Measurements from ENCODE around the gene BTBD9. TPM values are rescaled to one million over a fixed set of nuclear protein-coding genes. Genes with fewer than 3 reads are reported as not detected.
"Not testable (repeated sequence)": the region's sequence is repeated elsewhere in the genome, so short reads cannot be mapped to it uniquely, and the experiment has no call there.

The BTBD9 gene
- total RNA-seq, 1 experiment from 2014 or later = 4.5 TPM

DNA sequence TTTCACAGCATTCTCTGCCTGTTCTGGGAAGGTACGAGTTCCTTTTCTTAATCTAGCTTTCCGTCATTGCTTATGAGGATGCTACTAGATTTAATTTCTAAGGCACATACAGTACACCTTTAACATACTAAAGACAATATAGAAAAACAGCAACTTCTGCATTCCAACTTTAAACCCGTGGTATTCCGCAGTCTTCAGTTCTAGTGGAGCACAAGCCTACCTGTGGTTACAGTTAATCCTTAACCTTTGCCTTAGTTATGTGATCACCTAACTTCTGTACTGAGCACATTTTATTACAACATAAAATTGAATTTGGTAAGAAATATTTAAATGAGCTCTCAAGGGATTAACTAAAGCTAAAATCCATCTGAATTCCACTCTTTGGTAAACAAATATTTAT lies 289.5 kb downstream of the BTBD9 start:
- H3K9me3 ChIP-seq = no peaks in the 10 kb centered on the region
- DNase-seq = no peak
- no peaks in the 10 kb centered on the region for H3K27me3 ChIP-seq
- H3K4me3 ChIP-seq = no peak overlapping the region
- H3K36me3 ChIP-seq = no peaks in the 10 kb centered on the region

DNA sequence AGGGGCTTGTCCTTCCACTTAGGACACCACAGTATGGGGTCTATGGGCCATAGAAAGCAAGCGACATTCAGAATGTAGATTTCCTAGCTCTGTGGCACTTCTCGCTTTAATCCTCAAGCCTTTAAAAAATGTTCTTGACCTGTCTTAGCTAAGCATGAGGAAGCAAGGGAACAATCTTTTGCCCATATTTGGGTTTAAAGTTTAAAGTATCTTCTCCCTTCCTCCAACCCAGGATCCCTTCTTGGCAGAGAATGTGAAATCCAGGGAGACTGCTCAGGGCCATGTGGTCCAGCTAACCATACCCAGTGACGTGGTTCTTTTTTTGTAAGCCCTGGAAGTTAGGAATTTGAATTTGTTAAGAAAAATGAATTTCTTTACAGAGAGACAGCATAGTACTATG lies 289.9 kb downstream of the BTBD9 start:
- H3K27me3 ChIP-seq = no peaks in the 10 kb centered on the region
- H3K4me3 ChIP-seq = no peak overlapping the region
- H3K9me3 ChIP-seq = no peaks in the 10 kb centered on the region
- no peaks in the 10 kb centered on the region for H3K36me3 ChIP-seq
- DNase-seq = no peak

DNA sequence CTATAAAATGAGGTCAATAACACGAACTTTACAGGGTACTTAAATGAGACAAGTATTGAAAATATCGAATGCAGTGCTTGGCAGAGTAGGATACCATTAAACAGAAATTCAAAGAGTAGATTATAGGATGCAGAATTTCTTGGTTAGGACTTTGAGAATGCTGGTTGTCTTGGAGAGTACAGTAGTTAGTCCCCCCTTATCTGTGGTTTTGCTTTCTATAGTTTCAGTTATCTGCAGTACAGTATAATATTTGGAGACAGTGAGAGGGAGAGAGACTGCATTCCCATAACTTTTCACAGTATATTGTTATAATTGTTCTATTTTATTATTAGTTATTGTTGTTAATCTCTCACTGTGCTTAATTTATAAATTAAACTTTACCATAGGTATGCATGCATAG lies 290.5 kb downstream of the BTBD9 start:
- Histone ChIP-seq H3K36me3 (no peaks in the 10 kb centered on the region), H3K27me3 (no peaks in the 10 kb centered on the region), H3K9me3 (no peaks in the 10 kb centered on the region), H3K4me3 (no peak overlapping the region)
- no peak for DNase-seq

DNA sequence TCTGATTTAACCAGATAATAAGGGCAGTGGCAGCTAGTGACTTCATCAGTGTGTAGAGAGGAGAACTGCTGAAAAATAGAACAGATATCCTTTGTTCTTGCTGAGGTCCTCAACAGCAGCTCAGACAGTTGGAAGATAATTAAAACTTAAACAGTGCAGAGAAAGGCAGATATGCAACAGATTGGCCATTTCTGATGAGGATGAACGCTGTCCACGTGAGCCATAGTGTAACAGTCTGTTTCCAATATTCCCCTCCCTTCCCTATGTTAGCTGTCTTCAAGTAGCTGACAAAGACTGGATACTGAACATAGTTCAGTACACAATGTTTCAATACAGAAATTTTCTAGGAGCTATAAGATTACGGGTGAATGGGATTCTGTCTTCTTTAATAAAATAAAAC lies 291.4 kb downstream of the BTBD9 start:
- no peak overlapping the region for H3K4me3 ChIP-seq
- no peaks in the 10 kb centered on the region for H3K27me3 ChIP-seq
- H3K9me3 ChIP-seq = no peaks in the 10 kb centered on the region
- H3K36me3 ChIP-seq = no peaks in the 10 kb centered on the region
- DNase-seq = no peak

DNA sequence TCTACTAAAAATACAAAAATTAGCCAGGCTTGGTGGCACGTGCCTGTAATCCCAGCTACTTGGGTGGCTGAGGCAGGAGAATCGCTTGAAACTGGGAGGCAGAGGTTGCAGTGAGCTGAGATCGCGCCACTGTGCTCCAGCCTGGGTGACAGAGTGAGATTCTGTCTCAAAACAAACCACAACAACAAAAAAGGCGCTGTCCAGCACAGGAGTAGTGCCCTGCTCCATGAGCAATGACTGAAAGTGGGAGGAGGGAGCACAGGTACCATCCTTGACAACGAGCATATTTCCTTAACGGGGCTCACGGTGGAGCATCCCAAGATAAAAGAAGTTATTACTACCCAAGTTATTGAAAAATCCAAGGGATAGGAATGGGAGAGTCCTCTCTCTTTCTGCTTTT lies 291.9 kb downstream of the BTBD9 start:
- not testable (repeated sequence) for H3K27me3 ChIP-seq, H3K4me3 ChIP-seq, H3K9me3 ChIP-seq, H3K36me3 ChIP-seq, DNase-seq

DNA sequence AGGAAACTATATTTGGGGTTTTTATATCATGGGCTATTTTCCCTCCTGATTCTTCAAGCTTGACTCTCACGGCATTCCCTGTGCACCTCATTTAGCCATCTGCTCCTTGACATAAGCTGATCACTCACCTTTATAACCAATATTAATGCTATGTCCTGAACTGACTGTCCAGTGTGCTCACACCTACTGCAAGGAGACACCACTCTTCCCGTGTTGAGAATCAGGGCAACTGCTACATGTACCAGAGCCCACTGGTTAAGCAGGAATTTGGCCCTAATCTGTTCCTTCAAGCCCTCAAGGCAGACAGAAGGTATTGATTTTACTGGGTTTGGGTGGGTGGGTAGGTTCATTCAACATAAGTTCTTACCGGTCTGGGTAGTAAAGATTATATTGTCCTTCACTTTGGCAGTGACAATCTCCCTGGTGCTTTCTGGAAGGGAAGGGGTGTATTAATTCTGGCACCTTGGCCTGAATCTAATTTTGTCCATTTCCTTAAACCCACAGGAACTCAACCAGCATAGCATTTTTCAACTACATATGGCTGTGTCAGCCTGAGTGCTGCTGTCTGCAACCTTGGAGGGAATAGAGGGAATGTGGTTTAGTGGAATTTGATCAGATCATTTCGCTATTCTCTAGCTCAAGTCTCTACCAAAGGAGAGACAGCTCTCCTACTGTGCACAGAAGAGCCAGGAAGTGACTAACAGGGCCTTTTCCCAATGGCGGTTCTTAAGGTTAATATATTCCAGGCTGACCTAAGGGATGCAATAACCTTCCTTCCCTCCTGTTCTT lies 293.2 kb downstream of the BTBD9 start:
- peak; percentile 65 for DNase-seq
- H3K27me3 ChIP-seq = no peaks in the 10 kb centered on the region
- H3K9me3 ChIP-seq = no peaks in the 10 kb centered on the region
- H3K36me3 ChIP-seq = no peaks in the 10 kb centered on the region
- no peak overlapping the region for H3K4me3 ChIP-seq

DNA sequence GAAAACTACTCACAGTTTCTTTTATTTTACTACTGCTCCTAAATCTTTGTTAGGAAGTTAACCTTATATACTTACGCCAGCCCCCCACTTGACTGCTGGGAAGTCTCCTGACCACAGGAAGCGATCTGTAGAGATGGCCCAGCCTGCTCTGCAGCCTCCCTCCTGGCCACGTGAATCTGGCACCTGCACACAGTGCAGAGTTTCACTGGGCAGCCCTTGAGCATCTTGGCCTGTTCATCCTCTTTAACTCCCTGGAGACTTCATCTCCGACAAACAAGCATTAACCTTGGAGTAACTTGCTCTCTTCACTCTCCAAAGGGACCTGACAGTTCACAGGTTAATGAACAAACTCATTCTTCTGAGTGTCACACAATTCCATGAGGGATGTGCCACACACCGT lies 294.1 kb downstream of the BTBD9 start:
- DNase-seq = no peak
- Histone ChIP-seq H3K27me3 (no peaks in the 10 kb centered on the region), H3K9me3 (no peaks in the 10 kb centered on the region), H3K36me3 (no peaks in the 10 kb centered on the region), H3K4me3 (no peak overlapping the region)

DNA sequence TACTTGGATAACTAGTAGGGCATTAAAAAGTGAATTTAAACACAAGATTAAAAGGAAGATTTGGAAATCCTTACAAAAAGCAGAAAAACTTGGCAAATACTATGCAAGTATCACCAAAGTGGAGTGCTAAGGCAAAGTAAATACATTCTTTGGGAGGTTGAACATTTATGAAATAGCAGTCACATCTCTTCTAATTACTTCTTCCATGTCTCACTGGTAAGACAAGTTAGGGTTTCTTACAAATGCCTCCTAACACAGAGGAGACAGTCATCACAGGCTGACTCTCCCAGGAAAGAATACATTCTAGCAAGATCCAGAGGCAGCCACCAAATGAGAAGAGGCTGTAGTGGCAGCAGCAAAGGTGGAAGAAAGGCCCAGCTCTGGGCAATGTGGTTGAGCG lies 298.2 kb downstream of the BTBD9 start:
- Histone ChIP-seq H3K4me3 (no peak overlapping the region), H3K27me3 (no peaks in the 10 kb centered on the region), H3K9me3 (no peaks in the 10 kb centered on the region), H3K36me3 (peaks cover 4% of the 10 kb centered on the region; the same call in 1 of the 2 replicates)
- DNase-seq = no peak

DNA sequence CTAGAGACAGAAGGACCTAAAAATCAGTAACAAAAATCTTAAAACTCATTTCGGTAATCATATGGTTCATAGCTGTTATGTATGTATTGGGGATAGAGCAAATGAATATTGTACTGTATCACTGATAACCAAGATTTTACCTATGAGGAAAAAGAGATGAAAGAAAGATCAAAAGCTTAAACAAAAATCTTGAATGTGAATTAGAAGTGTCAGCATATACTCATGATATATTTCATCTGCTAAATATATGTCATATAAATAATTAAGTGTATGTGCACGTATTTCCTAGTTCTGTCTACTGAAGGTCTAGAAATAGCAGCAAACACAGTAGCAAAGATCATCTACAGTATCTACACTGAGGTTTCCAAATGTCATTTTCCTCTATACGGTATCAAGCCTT lies 299.8 kb downstream of the BTBD9 start:
- Histone ChIP-seq H3K27me3 (no peaks in the 10 kb centered on the region), H3K36me3 (peaks cover 4% of the 10 kb centered on the region; the same call in 1 of the 2 replicates), H3K4me3 (no peak overlapping the region), H3K9me3 (no peaks in the 10 kb centered on the region)
- no peak for DNase-seq

DNA sequence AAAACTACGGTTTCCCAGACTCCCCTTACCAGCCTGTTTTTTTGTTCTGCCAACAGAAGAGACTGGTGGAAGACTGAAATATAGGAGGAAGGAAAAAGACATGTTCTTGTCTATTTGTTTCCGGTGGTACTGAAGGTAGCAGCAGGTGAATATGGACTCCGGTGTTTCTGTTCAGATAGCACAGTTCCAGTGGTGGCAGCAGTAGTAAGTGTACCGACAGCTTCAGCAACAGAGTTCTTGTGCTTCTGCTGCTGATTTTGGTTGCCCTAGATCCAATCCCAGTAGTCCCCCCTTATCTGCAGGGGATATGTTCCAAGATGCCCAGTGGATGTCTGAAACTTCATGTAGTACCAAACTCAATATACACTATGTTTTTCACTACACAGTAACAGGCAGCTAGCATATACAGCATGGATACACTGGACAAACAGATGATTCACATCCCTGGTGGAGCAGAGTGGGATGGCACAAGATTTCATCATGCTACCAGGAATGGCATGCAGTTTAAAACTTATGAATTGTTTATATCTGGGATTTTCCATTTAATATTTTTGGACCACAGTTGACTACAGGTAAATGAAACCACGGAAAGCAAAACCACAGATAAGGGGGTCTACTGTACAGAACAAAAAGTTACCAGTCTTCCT lies 301.8 kb downstream of the BTBD9 start:
- DNase-seq = peak; percentile 59
- H3K9me3 ChIP-seq = no peaks in the 10 kb centered on the region

DNA sequence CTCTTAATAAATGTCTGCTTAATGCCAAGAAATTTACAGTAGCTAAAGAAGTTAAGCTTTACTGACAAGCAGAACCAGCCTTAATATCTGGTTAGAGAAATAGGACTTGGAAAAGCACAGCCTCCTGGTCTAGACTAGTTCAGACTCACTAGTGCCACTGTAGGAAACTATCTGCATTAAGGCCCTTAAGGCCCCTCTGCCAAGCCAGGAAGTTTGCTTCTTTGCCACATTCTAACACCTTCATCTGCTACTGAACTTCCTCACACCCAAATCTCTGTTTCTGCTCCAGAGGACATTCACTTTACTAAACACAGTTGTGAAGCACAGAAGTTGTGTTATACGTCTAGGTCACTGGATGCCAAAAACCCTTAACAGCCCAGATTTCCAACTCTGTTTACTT lies 302.8 kb downstream of the BTBD9 start:
- Histone ChIP-seq H3K27me3 (no peaks in the 10 kb centered on the region; the same call in 1 of the 2 replicates), H3K4me3 (no peak overlapping the region), H3K36me3 (peaks cover 4% of the 10 kb centered on the region; the same call in 1 of the 2 replicates), H3K9me3 (no peaks in the 10 kb centered on the region)
- no peak for DNase-seq

More for the DNA sequence above, 301.8 kb downstream of the BTBD9 start:
- Histone ChIP-seq H3K4me3 (no peak overlapping the region), H3K27me3 (no peaks in the 10 kb centered on the region), H3K36me3 (peaks cover 4% of the 10 kb centered on the region; the same call in 1 of the 2 replicates)

DNA sequence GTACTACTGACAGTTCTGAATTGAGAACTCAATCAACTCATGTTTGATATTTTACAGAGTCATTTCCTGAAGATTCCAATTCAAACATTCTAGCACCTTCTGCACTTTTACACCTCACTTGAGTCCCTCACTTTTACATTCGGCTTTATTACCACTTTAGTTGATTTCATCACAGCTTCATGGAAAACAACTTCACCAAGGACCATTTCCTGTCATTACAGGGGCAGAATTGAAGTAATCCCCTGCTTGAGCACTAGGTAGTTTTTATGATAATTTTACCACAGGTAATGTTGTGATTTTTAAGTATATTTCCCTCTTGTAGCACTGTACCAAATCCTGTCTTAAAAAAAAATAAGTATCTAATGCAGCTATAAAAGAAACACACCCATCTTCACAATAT lies 312.9 kb downstream of the BTBD9 start:
- H3K36me3 ChIP-seq = no peaks in the 10 kb centered on the region
- DNase-seq = no peak
- no peak overlapping the region for H3K4me3 ChIP-seq
- H3K27me3 ChIP-seq = no peaks in the 10 kb centered on the region
- no peaks in the 10 kb centered on the region for H3K9me3 ChIP-seq

DNA sequence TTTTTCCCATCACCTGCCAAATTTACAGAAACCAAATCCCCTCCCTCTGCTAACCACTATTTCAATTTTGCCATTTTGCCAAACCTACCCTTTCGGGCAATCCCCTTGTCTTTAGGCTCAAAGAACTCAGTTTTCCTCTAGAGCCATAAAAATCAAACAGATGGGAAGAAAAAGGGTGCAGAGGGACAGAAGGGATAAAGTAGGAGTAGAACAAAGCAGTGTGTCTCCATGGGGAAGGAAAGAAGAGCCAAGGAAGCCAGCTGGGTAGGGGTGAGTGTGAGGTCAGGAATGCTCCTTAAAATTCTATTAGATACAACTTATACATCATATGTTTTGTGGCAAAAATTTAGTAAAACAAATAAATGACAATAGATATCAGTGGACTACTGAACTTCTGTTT lies 316.5 kb downstream of the BTBD9 start:
- Histone ChIP-seq H3K27me3 (no peaks in the 10 kb centered on the region), H3K4me3 (no peak overlapping the region), H3K9me3 (no peaks in the 10 kb centered on the region), H3K36me3 (no peaks in the 10 kb centered on the region)
- peak; percentile 18 for DNase-seq

DNA sequence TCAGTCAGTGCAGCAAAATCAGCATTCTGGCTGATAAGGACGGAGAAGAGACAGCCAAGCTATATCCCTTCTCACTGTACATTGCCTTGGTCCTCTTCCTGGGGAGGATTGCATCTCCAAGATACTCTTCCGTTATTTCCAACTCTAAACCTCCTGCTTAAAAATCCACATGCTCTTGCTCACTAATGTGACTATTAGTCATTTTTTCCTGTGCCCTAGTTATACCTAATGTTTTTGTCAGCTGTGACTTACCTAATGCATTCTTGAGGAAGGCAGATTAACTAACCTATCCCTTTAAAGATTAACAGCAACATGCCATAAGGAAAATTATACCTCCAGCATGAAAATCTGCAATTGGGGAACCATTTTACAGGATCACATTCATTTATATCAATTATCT lies 317.6 kb downstream of the BTBD9 start:
- DNase-seq = no peak

DNA sequence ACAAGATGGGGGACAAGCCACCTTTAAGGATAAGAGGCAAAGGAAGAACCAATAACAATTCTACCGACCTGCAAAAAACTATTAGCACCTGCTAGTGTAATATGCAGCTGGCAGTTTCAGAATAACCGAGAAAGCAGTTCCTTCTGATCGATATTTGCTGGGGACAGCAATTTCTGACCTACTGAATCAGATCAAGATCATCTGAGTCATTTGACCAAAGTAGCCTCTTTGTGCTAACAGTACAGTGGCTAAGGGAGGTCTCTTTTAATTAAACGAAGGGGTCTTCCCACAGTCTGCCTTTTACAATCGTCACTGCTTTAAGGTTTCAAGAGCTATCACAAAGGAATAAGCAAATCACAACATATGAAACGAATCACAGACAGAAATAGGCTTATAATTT lies 318.9 kb downstream of the BTBD9 start:
- Histone ChIP-seq H3K27me3 (no peaks in the 10 kb centered on the region), H3K36me3 (no peaks in the 10 kb centered on the region), H3K4me3 (no peak overlapping the region), H3K9me3 (no peaks in the 10 kb centered on the region)
- no peak for DNase-seq

More for the DNA sequence above, 317.6 kb downstream of the BTBD9 start:
- Histone ChIP-seq H3K36me3 (no peaks in the 10 kb centered on the region), H3K9me3 (no peaks in the 10 kb centered on the region), H3K4me3 (no peak overlapping the region), H3K27me3 (no peaks in the 10 kb centered on the region)

DNA sequence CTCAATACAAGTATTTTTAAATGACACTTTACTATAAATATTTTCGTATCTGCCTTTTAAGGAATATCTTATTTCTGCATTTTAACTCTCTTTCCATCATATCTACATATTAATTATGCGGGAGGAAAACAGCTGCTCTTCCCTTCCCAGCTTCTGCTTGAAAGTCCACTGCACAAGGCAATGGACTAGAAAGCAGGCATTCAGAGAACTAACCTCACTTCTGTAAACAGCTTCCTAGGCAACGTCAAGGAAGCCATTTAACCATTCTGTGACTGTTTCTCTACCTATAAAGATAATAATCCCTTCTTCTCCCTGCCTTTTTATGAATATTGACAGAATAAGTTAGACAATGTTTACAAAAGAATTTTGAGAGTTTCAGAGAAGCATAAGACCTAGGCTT lies 319.4 kb downstream of the BTBD9 start:
- H3K4me3 ChIP-seq = no peak overlapping the region
- no peaks in the 10 kb centered on the region for H3K9me3 ChIP-seq
- no peaks in the 10 kb centered on the region for H3K27me3 ChIP-seq
- DNase-seq = no peak
- no peaks in the 10 kb centered on the region for H3K36me3 ChIP-seq

DNA sequence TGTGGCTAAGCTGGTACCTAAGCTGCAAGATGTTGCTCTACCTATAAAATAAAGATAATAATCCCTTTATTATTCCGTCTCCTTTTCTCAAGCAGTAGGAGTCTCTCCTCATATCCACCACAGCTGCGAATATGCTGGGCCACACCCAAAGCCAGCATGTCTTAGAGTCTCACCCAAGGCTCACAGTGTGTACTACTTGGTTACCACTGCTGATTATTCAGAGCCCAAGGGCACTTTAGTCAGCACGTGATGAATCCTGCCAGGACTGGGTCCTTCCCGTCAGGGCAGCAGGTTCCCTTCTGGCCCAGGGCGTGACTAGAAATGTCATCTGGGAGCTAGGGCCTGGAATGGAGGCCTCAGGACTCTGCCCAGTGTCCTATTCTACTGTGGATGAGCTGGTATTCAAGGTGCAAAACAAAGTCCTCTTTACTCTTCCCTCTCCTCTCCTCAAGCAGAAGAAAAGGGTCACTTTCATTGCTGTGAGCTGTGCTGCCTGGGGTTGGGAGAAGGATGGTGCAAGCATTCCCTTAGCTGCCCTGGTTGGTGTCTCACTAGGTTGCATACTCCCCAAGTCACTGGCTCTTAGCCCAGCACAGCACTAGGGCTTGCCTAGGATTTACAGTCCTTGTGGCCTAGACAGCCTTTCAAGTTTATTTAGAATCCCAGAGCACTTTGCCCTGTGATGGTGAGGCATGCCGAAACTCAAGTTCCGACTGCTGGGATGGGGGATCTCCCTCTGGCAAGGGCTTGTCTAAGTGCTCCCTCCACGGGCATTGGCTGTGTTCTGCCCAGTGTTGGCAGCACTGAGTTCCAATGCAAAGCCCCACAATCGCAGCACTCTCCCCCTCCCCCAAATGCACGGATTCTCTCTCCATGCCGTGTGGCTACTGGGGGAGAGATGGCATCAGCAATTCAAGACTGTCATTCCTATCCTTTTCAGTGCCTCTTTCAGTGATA lies 320.2 kb downstream of the BTBD9 start:
- no peaks in the 10 kb centered on the region for H3K9me3 ChIP-seq

More for the DNA sequence above, 320.2 kb downstream of the BTBD9 start:
- no peaks in the 10 kb centered on the region for H3K36me3 ChIP-seq
- DNase-seq = no peak
- H3K27me3 ChIP-seq = no peaks in the 10 kb centered on the region
- H3K4me3 ChIP-seq = no peak overlapping the region
